ENCODE data around the gene TRIP4. TPM values are rescaled to one million over a fixed set of nuclear protein-coding genes. Genes with fewer than 3 reads are reported as not detected.

TRIP4 gene
- total RNA-seq, 1 experiment from 2014 or later, result 21.7 TPM

GRCh38 chr15:64430000-64430735 is 42.5 kb downstream of the TRIP4 start:
- Histone ChIP-seq H3K18ac (ENCODE audit: insufficient read length, low read depth, low read length) (no peak overlapping the region), H3K79me1 (ENCODE audit: insufficient read depth, low read depth, low read length, poor library complexity, severe bottlenecking) (no peaks in the 10 kb centered on the region), H3K14ac (ENCODE audit: insufficient read depth, low read length) (no peak overlapping the region), H2AFZ (ENCODE audit: low read length) (no peak overlapping the region), H3K79me2 (ENCODE audit: insufficient read depth, low read length) (no peaks in the 10 kb centered on the region), H3K27me3 (ENCODE audit: insufficient read depth, low read length) (no peaks in the 10 kb centered on the region), H4K5ac (ENCODE audit: insufficient read length, low read depth, low read length) (no peak overlapping the region), H3K23ac (ENCODE audit: insufficient read length, low read depth, low read length) (no peak overlapping the region), H2BK120ac (ENCODE audit: low read depth, low read length, poor library complexity, severe bottlenecking) (no peak overlapping the region), H3K4me2 (ENCODE audit: insufficient read depth, insufficient read length, low read length) (no peak overlapping the region), H3K9ac (ENCODE audit: extremely low read depth, insufficient read length, low read length) (no peak overlapping the region), H4K20me1 (ENCODE audit: control insufficient read depth, insufficient read depth, insufficient read length) (no peaks in the 10 kb centered on the region), H4K91ac (ENCODE audit: insufficient read length, low read depth, low read length) (no peak overlapping the region), H3K27ac (ENCODE audit: insufficient read length, low read depth, low read length) (no peak overlapping the region), H3K4ac (ENCODE audit: low read depth, low read length) (no peak overlapping the region), H2BK12ac (ENCODE audit: insufficient read length, low read depth, low read length) (no peak overlapping the region), H3K56ac (ENCODE audit: insufficient read length, low read depth, low read length) (no peak overlapping the region), H3K23me2 (ENCODE audit: insufficient read length, low read depth, low read length, poor library complexity, severe bottlenecking) (no peaks in the 10 kb centered on the region), H2AK5ac (ENCODE audit: insufficient read length, low read length) (no peak overlapping the region), H2BK20ac (ENCODE audit: low read depth, low read length, poor library complexity, severe bottlenecking) (no peak overlapping the region), H3T11ph (ENCODE audit: low read length) (no peak overlapping the region), H3K4me1 (ENCODE audit: insufficient read depth, low read length) (no peaks in the 10 kb centered on the region), H3K9me3 (ENCODE audit: control insufficient read depth, low read depth, low read length) (no peaks in the 10 kb centered on the region), H2BK15ac (ENCODE audit: low read depth, low read length) (no peak overlapping the region), H2BK5ac (ENCODE audit: insufficient read length, low read length) (no peak overlapping the region), H4K8ac (replicated peaks; ENCODE audit: insufficient read length, low read depth, low read length) (no peak overlapping the region)
- peaks cover 13 to 14% of the 10 kb centered on the region in 2 experiments for H3K4me1 Mint-ChIP-seq
- no peak for TF ChIP-seq CTCF (conservative IDR thresholded peaks at IDR 0.05)
- no peaks in the 10 kb centered on the region for H3K9me3 Mint-ChIP-seq
- peaks cover 7% of the 10 kb centered on the region for H3K27me3 Mint-ChIP-seq (ENCODE audit: low read depth)
- peaks cover 3 to 24% (median 10%) of the 10 kb centered on the region in 3 experiments; a peak in 4 of 7 replicates for H3K36me3 Mint-ChIP-seq (ENCODE audit: insufficient read depth in 1 of 3, low read depth in 3 of 3)
- no peak overlapping the region; a peak in 1 of 7 replicates for H3K27ac Mint-ChIP-seq
- no CpG with 5 or more reads among the region's 3 CpGs for WGBS (ENCODE audit: extremely low coverage, insufficient read length, low lambda C conversion rate)
- peak; percentile 77 for DNase-seq
- H3K4me3 Mint-ChIP-seq, result 0 out of 5 replicates have a peak overlapping the region, but pooled peaks of 1 of the 2 experiments have one; percentile 17
